SHP77 treated with DMSO at 0.1 percent for 48 hours (cell line): ENCODE results near the gene NELL1.
"Not testable (repeated sequence)": the region's sequence is repeated elsewhere in the genome, so short reads cannot be mapped to it uniquely, and the experiment has no call there.

Source experiments
- DNase-seq: peaks from one replicate; lab custom pipeline; 2025; lab: John Stamatoyannopoulos, UW

The NELL1 gene

DNA sequence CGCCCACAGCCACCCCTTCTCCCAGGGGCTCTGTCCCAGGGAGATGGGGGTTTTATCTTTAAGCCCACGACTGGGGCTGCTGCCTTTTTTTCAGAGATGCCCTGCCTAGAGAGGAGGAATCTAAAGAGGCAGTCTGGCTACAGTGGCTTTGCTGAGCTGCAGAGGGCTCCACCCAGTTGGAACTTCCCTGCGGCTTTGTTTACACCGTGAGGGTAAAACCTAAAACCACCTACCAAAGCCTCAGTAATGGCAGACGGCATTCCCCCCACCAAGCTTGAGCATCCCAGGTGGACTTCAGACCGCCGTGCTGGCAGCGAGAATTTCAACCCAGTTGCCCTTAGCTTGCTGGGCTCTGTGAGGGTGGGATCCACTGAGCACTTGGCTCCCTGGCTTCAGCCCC, 535.8 kb downstream of the NELL1 start:
- no peak for DNase-seq

DNA sequence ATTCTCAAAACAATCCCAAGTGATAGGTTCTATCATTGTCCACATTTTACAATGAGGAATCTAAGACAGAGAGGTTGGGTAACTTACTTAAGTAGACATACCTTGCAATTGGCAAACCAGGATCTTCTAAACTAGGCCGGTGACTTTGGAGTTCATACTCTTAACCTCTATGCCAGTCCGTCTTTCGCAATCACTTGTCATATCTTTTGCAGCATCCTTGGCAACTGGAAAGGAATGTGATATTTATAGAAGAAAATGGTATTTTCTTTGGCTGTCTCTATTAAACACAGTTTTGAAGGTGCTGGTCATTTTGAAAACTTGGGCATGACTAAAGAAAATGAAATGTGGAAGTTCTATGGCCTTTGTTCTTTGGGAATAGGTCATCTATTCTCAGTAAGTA, 556.5 kb downstream of the NELL1 start:
- no peak for DNase-seq

DNA sequence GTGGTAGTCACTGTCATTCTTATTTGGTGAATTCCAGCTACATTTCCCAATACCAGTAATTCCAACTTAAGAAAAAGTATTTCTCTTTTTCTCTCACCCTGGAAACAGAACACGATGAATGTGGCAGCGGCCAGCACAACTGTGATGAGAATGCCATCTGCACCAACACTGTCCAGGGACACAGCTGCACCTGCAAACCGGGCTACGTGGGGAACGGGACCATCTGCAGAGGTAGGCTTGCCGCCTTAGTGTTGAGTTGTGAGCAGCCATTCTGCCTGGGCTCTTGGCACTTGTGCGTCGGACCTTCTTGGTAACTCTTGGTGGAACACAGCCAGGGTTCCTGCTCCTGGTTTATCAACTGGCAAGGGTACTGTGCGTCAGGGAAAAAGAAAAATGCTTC, 559.8 kb downstream of the NELL1 start:
- no peak for DNase-seq

DNA sequence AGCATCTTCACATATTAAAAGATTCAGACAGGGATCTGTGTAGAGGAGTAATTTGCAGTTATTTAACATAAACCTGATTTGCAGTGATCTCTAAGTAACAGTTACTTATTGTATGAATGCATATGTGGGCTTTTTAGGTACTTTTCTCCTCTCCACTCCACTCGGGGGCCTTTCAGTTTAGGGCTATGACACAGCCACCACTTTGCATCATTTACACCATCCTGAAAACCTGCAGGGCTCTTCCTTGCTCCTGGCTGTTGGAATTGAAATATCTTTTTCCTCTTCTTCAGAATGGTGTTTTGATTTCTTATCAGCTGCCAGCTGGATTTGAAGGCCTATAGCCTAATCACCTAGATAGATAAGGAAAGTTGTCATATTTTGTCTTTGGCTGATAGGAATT, 580.8 kb downstream of the NELL1 start:
- no peak for DNase-seq

DNA sequence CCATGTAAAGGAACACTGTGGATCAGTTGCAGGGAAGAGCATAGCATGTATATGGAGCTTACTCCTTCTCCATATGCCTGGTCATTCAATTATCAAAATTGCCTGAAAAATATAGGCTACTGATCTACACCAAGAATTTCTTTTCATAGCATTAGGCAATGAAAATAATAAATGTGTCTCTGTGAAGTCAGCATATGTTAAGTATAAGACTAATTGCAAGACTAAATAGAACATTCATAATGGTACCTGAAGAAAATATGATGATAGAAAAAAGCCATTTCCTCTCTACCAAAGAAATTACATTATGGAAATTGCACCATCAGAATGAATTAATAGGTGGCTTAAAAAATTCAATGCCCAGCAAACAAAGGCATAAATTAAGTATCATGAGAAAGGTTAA, 584.7 kb downstream of the NELL1 start:
- DNase-seq: no peak

DNA sequence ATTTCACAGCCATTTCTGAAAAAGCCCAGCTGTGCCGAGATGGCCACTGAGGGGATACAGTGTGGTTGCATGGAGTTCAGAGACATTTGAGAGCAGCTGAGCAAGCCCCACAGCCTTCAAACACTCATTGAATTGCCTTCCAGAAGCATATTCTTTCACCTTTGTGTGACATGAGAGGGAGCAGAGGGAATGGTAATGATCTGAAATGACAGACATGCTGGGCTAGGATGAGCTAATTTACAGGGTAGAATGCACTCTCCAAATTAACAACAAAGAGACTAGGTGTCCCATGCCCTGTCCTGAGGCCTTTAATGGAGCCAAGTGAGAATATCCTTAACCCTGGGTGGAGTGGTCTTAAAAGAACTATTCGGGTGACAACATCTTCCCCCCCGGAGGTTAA, 585.4 kb downstream of the NELL1 start:
- DNase-seq: no peak

DNA sequence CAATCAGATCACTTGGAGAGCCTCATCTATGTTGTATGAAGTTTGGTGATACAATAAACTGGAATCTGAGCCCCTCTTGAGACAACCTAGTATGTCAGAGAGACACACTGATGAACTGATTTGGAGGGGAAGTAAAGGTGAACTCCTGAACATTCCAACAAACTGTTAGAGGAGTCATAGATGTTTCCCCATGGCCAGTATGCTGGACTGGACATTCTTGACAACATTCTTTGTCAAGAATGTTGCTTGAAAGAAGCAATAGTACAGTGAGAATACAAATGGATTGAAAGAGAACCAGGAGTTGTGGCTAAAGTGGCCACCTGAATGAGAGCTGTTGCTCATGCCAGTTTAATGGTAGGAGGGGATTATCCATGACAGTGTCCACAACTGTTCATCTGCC, 588.1 kb downstream of the NELL1 start:
- DNase-seq: no peak

DNA sequence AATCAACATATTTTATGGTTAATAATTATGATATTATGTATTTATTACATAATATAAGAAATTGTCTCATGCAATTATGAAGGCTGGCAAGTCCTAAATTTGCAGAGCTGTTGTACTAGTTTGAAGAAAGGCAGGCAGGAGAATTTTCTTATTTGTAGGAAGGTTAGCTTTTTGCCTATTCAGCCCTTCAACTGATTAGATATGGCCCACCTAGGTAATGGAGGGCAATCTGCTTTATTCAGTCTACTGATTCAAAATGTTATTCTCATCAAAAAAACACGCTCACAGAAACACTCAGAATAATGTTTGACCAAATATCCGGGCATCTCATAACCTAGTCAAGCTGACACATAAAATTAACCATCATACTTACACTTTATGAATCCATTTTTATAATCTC, 589.0 kb downstream of the NELL1 start:
- DNase-seq: no peak

DNA sequence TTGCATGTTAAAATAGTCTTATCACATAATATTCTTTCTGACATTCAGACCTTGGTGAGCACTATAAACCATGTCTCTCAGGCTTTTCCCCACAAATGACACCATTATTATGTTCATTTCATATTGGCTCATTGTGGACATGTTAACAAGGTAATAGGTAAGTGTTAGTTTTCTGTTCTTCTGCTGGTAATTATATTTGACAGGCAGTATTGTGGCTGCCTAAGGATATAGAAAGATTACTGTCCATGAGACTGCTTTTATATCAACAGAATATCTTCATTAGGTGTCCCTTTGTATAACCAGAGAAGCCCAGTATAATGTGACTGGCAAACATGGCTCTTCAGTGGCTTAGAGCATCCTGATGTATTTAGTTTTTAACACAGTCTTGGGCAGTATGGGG, 590.7 kb downstream of the NELL1 start:
- no peak for DNase-seq

DNA sequence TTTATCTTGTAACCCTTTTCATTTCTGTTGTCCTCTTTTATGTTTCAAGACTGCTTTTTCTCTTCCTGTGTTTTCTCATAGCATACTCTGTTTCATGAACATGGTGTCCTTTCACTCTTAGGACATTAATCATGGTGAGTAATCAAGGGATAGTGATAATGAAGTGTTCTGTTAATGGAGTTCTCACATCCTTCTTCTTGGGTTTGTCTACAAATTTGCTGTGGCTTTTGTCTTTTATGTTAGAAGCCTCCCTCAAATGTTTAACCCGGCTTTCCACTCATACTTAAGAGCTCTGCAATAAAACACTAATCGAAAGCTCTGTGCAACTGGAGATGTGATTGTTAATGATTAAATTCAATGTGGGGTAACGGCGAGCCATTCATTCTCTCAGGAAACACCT, 593.6 kb downstream of the NELL1 start:
- DNase-seq: no peak

DNA sequence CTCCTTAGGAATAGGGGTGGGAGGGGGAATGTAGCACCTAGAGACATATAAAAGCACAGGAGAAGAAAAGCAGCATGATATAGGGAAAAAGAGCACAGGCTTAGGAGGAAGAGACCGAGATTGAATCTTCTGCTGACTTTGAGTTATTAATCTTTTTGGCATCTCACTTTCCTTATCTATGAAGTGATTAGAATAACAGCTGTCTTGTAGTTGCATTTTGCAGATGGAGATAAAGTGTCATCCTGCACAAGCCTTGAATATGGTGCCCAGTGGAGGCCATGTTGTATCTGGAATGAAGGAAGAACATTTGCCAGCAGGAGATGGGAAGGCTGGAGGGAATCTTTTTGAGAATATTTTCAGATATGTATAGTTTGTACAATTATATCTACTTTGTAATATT, 594.7 kb downstream of the NELL1 start:
- no peak for DNase-seq

DNA sequence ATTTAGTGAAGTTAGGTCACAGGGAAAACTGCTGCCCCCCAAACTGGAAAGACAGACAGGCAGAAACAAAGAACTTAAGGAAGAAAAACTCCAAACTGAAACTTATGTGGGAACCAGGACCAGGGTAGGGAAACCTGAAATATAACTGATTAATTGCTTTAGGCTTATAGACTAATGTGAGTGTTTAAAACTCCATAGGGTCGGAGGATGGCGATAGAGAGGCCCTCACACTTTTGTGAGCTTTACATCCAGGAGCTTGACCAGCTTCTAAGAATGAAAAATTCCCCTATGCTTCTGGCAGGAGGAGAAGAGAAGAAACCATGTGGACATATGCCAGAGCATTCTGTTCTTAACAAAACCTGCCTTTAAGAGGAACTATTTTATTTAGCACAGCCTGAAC, 598.6 kb downstream of the NELL1 start:
- DNase-seq: no peak

DNA sequence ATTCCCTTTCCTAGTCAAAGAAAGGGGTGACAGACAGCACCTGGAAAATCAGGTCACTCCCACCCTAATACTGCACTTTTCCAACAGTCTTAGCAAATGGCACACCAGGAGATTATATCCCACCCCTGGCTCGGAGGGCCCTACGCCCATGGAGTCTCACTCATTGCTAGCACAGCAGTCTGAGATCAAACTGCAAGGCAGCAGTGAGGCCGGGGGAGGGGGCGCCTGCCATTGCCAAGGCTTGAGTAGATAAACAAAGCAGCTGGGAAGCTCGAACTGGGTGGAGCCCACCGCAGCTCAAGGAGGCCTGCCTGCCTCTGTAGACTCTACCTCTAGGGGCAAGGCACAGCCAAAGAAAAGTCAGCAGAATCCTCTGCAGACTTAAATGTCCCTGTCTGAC, 602.8 kb downstream of the NELL1 start:
- DNase-seq: not testable (repeated sequence)

DNA sequence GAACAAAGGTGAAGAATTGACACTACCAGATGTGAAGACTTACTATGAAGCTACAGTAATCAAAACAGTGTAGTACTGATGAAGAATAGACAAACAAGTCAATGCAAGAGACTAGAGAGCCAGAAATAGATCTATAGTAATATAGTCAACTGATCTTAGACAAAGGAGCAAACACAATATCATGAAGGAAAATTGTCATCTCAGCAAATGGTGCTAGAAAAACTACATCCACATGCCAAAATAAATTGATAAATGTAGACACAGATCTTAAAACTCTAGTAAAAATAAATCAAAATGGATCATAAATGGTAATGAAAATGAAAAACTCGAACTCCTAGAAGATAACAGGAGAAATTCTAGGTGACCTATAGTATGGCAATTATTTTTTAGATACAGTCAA, 609.5 kb downstream of the NELL1 start:
- DNase-seq: no peak

DNA sequence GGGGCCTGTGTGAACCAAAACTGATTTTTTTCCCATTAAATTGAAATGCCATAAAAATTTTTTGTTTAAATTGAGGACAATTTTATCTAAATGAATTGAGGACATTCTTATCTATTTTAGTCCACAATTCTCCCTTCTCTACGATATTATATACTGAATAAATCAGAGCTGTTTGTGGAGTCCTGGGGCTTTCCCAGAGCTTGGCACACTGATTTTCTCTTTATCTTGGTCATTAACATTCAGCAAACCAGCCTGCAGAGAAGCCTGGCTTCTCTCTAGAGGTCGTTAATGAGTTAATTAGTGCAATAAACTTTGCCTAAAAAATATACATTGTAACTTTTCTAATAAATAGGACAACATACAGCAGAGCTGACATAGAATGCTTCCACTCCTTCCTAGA, 615.7 kb downstream of the NELL1 start:
- no peak for DNase-seq

DNA sequence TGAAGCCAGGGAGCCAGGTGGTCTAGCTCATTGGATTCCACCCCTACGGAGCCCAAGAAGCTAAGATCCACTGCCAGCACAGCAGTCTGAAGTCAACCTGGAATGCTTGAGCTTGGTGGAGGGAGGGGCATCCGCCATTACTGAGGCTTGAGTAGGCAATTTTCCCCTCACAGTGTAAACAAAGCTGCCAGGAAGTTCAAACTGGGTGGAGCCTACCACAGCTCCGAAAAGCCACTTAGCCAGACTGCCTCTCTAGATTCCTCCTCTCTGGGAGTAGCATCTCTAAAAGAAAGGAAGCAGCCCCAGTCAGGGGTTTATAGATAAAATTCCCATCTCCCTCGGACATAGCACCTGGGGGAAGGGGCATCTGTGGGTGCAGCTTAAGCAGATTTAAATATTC, 620.3 kb downstream of the NELL1 start:
- DNase-seq: no peak

DNA sequence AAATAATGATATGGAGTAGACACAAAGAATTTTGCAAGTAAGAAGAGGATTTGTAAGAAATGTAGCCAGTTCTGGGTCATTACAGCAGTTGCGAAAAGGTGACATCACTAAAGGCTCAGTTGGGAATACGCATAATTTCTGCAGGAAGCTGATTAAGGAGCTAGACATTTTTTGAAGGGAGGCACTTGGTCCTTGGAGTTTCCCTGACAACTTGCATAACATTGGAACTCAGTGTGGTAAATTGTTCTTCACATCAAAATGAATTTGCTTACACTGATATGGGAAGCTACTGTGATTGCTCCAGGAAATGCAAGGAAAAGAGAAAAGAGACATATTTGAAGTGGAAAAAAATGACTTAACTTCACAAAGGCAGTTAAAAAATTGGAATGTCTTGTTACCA, 626.1 kb downstream of the NELL1 start:
- DNase-seq: no peak

DNA sequence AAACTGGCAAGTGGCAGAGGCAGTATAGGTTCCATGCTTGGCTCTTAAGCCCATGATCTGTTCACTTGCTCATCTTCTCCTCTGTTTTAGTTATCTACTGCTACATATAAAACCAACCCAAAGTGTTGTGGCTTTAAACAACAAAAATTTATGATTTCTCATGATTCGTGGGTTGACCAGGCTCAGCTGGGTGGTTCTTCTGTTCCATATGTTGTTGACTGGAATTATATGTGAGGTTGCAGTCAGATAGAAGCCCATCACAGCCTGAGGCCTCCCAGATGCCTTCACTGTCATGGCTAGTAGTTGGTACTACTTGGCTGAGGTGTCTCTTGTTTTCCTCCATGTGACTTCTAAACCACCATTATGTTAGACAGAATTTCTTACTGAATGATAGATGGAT, 632.6 kb downstream of the NELL1 start:
- DNase-seq: no peak

DNA sequence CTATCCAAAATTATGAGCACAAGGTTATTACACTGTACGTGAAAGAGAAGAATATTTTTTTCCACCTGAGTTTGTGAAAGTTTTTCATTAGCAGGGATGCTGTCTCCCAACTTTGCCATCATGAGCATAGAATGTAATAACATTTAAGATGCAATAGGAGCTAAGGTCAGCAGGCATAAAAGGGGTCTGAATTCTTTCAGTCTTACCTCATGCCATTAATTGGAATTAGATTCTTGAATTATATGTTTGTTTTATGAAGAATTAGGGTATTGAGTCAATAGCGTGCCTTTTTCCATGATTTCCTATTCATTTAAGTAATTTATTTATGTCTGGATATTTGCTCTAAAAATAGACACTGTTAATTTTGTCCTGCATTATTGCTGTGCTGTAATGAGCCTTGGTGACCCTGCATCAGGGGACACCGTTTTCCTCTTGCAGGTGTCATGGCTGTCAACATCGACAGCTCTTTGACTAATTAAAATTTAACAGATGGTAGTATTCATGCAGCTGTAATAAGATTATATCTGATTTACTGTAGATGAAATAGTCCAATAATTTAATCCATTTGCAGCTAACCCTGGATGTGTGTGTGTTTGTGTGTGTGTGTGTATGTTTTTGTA, 637.5 kb downstream of the NELL1 start:
- DNase-seq: no peak

DNA sequence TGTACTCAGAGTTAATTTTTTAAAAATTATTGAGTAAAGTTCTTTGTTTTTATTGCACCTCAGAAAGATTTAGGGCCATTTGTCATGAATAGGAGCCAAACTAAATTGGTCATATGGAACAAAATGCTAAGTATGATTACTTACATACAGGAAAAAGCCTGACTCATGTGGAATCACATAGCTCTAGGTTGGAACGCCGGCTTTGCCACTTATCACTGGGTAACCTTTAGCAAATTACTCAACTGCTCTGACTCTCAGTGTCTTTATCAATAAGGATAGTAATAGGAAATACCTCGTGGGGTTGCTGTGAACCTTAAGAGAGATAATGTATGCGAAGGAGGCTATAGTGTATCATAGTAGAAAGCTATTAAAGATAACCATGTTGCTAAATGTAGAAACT, 638.5 kb downstream of the NELL1 start:
- DNase-seq: no peak

DNA sequence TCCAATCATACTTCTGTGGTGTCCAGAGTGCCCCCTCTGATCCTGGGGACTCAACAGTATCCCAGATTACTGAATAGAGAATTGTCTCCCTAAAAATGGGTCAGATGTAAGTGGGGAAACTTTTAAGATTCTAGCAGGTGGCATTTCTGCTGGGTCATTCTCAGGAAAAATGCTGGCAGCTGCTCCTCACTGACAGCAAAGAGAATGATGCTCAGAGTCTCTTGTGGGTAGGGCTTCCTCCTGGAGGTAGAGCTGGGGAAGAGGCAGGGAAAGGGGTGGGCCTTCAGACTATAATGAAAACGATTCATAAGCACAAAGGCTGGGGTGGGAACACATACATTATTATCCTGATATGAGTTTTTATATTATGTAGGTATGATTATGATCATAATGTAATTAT, 647.2 kb downstream of the NELL1 start:
- DNase-seq: no peak

DNA sequence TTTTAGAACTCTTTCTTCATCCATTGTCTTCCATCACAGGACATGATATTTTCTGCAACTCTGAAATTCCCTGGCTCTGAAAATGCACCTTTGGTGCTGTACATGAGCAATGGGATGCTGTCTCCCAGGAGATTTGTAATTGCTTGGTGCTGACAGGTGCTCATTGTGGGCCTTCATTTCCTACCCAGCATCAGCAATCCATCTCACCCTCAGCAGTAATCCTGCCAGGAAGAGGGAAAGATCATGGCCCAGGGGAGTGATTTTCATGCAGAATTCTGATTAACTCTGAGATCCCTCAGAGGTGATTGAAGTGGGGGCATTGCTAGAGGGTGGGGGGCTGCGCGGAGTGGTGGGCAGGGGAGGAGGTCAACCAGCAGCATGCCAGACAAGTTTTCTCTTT, 651.7 kb downstream of the NELL1 start:
- no peak for DNase-seq

DNA sequence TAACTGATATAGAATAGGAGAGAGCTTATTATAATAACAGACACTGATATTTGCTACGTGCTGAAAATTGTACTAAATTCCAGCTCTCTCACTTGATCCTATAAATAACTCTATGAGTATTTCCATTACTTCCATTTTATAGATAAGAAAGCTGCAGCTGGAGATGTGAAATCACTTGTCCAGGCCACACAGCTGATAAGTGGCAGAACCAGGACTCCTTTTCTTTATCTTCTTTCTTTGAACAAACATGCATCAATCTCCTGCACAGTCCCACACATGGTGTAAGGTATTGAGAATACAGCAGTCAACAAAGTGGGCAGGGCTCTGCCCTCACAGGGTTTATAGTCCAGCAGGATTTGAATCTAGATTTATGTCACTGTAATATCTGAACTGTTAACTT, 652.1 kb downstream of the NELL1 start:
- DNase-seq: no peak

DNA sequence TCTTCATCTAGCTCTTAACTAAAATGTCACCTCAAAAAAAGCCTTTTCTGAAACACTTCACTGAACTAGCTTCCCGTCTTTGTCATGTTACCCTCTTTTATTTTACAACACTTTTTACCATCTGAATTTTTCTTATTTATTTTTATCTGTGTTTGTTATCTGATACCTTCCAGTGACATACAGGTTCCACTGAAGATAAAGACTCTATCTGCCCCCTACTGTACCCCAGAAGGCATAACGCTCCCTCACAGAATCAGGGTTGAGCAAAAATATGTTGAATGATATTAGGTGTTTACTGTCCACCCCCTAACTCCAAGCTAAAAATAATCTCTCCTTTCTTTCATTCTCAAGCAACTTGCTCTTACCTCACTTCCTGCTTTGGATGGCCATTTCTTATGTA, 654.2 kb downstream of the NELL1 start:
- DNase-seq: no peak

DNA sequence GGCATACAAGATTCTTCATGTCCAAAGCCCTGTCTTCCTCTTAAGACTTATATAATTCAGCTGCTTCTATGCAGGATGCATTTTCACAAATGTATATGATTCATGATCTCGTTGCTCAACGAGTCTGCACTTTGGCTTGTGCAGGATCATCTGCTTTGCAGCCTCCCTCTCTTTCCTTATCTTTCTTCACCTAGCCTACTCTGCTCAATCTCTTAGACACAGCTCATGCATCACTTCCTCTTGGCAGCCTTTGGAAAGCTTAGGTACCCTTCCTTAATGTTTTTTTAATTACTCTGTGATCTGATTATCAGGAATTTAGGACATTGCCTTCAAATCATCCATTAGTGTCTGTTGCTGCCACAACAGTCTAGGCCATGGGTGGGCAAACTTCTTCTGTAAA, 673.8 kb downstream of the NELL1 start:
- no peak for DNase-seq
